NCI-H2196 (cell line): ENCODE measurements around the gene KIF1A.
A peak's percentile ranks its signal among the peaks of the same experiment; 100 is the strongest.

Source experiments
- DNase-seq: peaks from one replicate; lab custom pipeline; 2025; ENCODE audit not compliant: unreplicated experiment; lab: John Stamatoyannopoulos, UW

KIF1A gene

GRCh38 chr2:240819858-240820606 lies at the start of gene KIF1A:
Gene KIF1A, minus strand, starts transcription at chr2:240820219. Its CDS starts 22,467 bp downstream, at chr2:240797752.
- peak; percentile 95 for DNase-seq

- DNase-seq, result no peak
These were observed 49.3 kb upstream of the KIF1A start for GRCh38 chr2:240869109-240869955.

GRCh38 chr2:240868286-240869108 lies 48.5 kb upstream of the KIF1A start, which contains the start of gene AGXT:
Gene AGXT, plus strand, starts transcription at chr2:240868824. Its CDS starts 42 bp downstream, at chr2:240868866.
- peak; percentile 55 for DNase-seq

GRCh38 chr2:240865391-240865790 lies 45.4 kb upstream of the KIF1A start:
- DNase-seq, result no peak

- no peak for DNase-seq
These were observed 44.5 kb upstream of the KIF1A start for GRCh38 chr2:240864475-240864874.

GRCh38 chr2:240861547-240861946 lies 41.5 kb upstream of the KIF1A start:
- no peak for DNase-seq

- DNase-seq, result no peak
These were observed 38.9 kb upstream of the KIF1A start for GRCh38 chr2:240858871-240859270.

GRCh38 chr2:240858321-240858720 lies 38.3 kb upstream of the KIF1A start:
- no peak for DNase-seq

- peak; percentile 67 for DNase-seq
These were observed 37.3 kb upstream of the KIF1A start for GRCh38 chr2:240857039-240858008.

- no peak for DNase-seq
These were observed 36.3 kb upstream of the KIF1A start for GRCh38 chr2:240856151-240856980.

- no peak for DNase-seq
These were observed 35.7 kb upstream of the KIF1A start for GRCh38 chr2:240855670-240856069.

GRCh38 chr2:240852671-240853314 lies 32.8 kb upstream of the KIF1A start:
- DNase-seq, result no peak

- DNase-seq, result peak; percentile 86
These were observed 31.3 kb upstream of the KIF1A start for GRCh38 chr2:240851078-240851991.

- DNase-seq, result no peak
These were observed 30.7 kb upstream of the KIF1A start for GRCh38 chr2:240850756-240851077.

- no peak for DNase-seq
These were observed 30.0 kb upstream of the KIF1A start for GRCh38 chr2:240850026-240850425.

- DNase-seq, result no peak
These were observed 29.1 kb upstream of the KIF1A start for GRCh38 chr2:240848900-240849680.

GRCh38 chr2:240847817-240848216 lies 27.8 kb upstream of the KIF1A start:
- no peak for DNase-seq
